ENCODE data around the gene VGLL4.

VGLL4 gene

GRCh38 chr3:11622586-11623550 is 20.8 kb downstream of the VGLL4 start:
- TF ChIP-seq SPI1 (IDR thresholded peaks at IDR 0.05; ENCODE audit: borderline replicate concordance, low read depth) (no peak), CTCF (IDR thresholded peaks at IDR 0.05; ENCODE audit: insufficient read depth, low read length) (no peak), REST (IDR thresholded peaks at IDR 0.05; ENCODE audit: insufficient replicate concordance, low read depth) (no peak), POLR2AphosphoS5 (IDR thresholded peaks at IDR 0.05; ENCODE audit: low read depth) (no peak), GABPA (IDR thresholded peaks at IDR 0.05; ENCODE audit: low read depth) (no peak)
- no peak for DNase-seq (ENCODE audit: low read depth in 1 of 2, low spot score in 1 of 2)
- no peak overlapping the region for H3K4me3 ChIP-seq (replicated peaks; ENCODE audit: insufficient read depth, low read length)
- no peaks in the 10 kb centered on the region for H3K27me3 ChIP-seq (ENCODE audit: insufficient read depth, poor library complexity, severe bottlenecking)
- H3K27ac ChIP-seq (replicated peaks) = no peak overlapping the region

GRCh38 chr3:11621077-11621476 is 22.6 kb downstream of the VGLL4 start:
- TF ChIP-seq SPI1 (IDR thresholded peaks at IDR 0.05; ENCODE audit: borderline replicate concordance, low read depth) (no peak), REST (IDR thresholded peaks at IDR 0.05; ENCODE audit: insufficient replicate concordance, low read depth) (no peak), CTCF (IDR thresholded peaks at IDR 0.05; ENCODE audit: insufficient read depth, low read length) (no peak), GABPA (IDR thresholded peaks at IDR 0.05; ENCODE audit: low read depth) (no peak), POLR2AphosphoS5 (IDR thresholded peaks at IDR 0.05; ENCODE audit: low read depth) (no peak)
- no peak overlapping the region for H3K4me3 ChIP-seq (replicated peaks; ENCODE audit: insufficient read depth, low read length)
- H3K27me3 ChIP-seq (ENCODE audit: insufficient read depth, poor library complexity, severe bottlenecking) = no peaks in the 10 kb centered on the region
- H3K27ac ChIP-seq (replicated peaks) = no peak overlapping the region
- DNase-seq (ENCODE audit: low read depth in 1 of 2, low spot score in 1 of 2) = no peak

DNA sequence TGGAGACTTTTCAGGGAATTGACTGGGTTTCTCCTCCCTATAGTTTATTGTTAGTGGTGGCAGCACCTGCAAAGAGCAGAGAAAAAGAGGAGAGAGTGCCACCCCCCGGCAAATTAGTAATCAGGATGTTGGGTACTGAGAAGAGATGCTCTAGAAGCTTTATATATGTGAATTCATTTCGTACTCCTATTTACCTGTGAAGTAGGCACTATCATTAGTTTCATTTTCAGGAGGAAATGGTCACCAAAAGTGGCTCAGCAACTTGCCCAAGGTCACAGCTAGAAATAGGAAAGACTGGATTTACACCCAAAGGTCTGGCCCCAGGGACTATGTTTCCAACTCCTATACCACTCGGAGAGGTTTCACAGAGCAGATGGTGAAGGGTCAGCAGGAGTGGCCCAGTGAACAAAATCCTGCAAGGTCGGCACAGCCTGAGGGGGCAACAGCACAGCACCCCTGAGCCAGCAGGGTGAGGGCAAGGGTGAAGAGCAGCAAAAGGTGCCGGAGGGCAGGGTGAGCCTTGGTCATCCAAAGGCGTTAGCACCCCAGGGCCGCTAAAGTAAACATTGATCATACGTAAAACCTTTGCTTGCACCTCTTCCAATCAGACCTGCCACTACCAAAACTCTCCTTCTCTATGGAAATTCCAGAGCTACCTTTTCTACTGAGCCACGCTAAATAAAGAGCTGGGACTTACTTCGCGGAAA is 23.6 kb downstream of the VGLL4 start:
- H3K27ac ChIP-seq (replicated peaks) = no peak overlapping the region
- no peak for DNase-seq (ENCODE audit: low read depth in 1 of 2, low spot score in 1 of 2)
- TF ChIP-seq POLR2AphosphoS5 (IDR thresholded peaks at IDR 0.05; ENCODE audit: low read depth) (no peak), REST (IDR thresholded peaks at IDR 0.05; ENCODE audit: insufficient replicate concordance, low read depth) (no peak), CTCF (IDR thresholded peaks at IDR 0.05; ENCODE audit: insufficient read depth, low read length) (no peak), GABPA (IDR thresholded peaks at IDR 0.05; ENCODE audit: low read depth) (no peak), SPI1 (IDR thresholded peaks at IDR 0.05; ENCODE audit: borderline replicate concordance, low read depth) (no peak)
- no peak overlapping the region for H3K4me3 ChIP-seq (replicated peaks; ENCODE audit: insufficient read depth, low read length)
- no peaks in the 10 kb centered on the region for H3K27me3 ChIP-seq (ENCODE audit: insufficient read depth, poor library complexity, severe bottlenecking)

All from HL-60 (cell line).